Endothelial cell (in vitro differentiated cells): ENCODE data around the gene KCTD20. TPM values are rescaled to one million over a fixed set of nuclear protein-coding genes. Genes with fewer than 3 reads are reported as not detected.
A peak's percentile ranks its signal among the peaks of the same experiment; 100 is the strongest.
"Not testable (repeated sequence)": the region's sequence is repeated elsewhere in the genome, so short reads cannot be mapped to it uniquely, and the experiment has no call there.

Experiments used
- DNase-seq: peaks from one replicate; pipeline ENCODE4 v3.0.0; 2021; ENCODE audit warnings: low spot score
- H3K27ac Mint-ChIP-seq: one replicate; pipeline ENCODE4 v1.8.0; 2021; ENCODE audit warnings: mixed read lengths, inconsistent platforms; ENCODE audit not compliant: unreplicated experiment
- H3K27me3 Mint-ChIP-seq: one replicate; pipeline ENCODE4 v1.8.0; 2021; ENCODE audit warnings: mild to moderate bottlenecking, moderate library complexity, mixed read lengths, inconsistent platforms; ENCODE audit not compliant: unreplicated experiment
- H3K36me3 Mint-ChIP-seq: one replicate; pipeline ENCODE4 v1.8.0; 2021; ENCODE audit warnings: mild to moderate bottlenecking, low read depth, mixed read lengths, inconsistent platforms; ENCODE audit not compliant: unreplicated experiment
- H3K4me1 Mint-ChIP-seq: one replicate; pipeline ENCODE4 v1.8.0; 2021; ENCODE audit warnings: mild to moderate bottlenecking, mixed read lengths, inconsistent platforms; ENCODE audit not compliant: unreplicated experiment
- H3K4me3 Mint-ChIP-seq: one replicate; pipeline ENCODE4 v1.8.0; 2021; ENCODE audit warnings: mild to moderate bottlenecking, mixed read lengths, inconsistent platforms; ENCODE audit not compliant: unreplicated experiment
- H3K9me3 Mint-ChIP-seq: one replicate; pipeline ENCODE4 v1.8.0; 2021; ENCODE audit warnings: mixed read lengths, inconsistent platforms; ENCODE audit not compliant: unreplicated experiment
- CTCF ChIP-seq: fragments of 200-600 bp; sonication (generic); IDR thresholded peaks from one replicate; pipeline ENCODE4 v1.5.0; 2021; ENCODE audit warnings: antibody characterized with exemption; ENCODE audit not compliant: unreplicated experiment
- total RNA-seq: library from RNA; stranded (reverse); fragmentation: NEBNext Ultra II Directional; extraction: Animal tissue kit (Norgen Biotek cat#: 25700); gene quantifications from one replicate; pipeline ENCODE4 v1.2.1, GENCODE V29; 2021; ENCODE audit not compliant: unreplicated experiment

KCTD20 gene
- total RNA-seq, 1 donor from 2014 or later: 43.0 TPM

- Mint-ChIP-seq H3K36me3 (peaks cover 2% of the 10 kb centered on the region), H3K27me3 (peaks cover 4% of the 10 kb centered on the region)
- DNase-seq: peak; percentile 14
These were observed 950 bp downstream of the KCTD20 start for GRCh38 chr6:36443471-36444428.

GRCh38 chr6:36444470-36444869, 1.7 kb downstream of the KCTD20 start:
- H3K36me3 Mint-ChIP-seq: peaks cover 9% of the 10 kb centered on the region
- peak overlapping the region; percentile 98 for H3K4me3 Mint-ChIP-seq
- H3K9me3 Mint-ChIP-seq: no peaks in the 10 kb centered on the region
- H3K27me3 Mint-ChIP-seq: peaks cover 4% of the 10 kb centered on the region
- DNase-seq: no peak
- TF ChIP-seq CTCF: no peak
- H3K4me1 Mint-ChIP-seq: peaks cover 29% of the 10 kb centered on the region
- H3K27ac Mint-ChIP-seq: peak overlapping the region; percentile 95

More at GRCh38 chr6:36443471-36444428, 950 bp downstream of the KCTD20 start:
- Mint-ChIP-seq H3K4me3 (peak overlapping the region; percentile 98), H3K27ac (peak overlapping the region; percentile 95), H3K9me3 (no peaks in the 10 kb centered on the region), H3K4me1 (peaks cover 29% of the 10 kb centered on the region)
- TF ChIP-seq CTCF: no peak

GRCh38 chr6:36445621-36446020, 2.8 kb downstream of the KCTD20 start:
- peak overlapping the region; percentile 7 for H3K27ac Mint-ChIP-seq
- no peak for TF ChIP-seq CTCF
- peak overlapping the region; percentile 24 for H3K4me3 Mint-ChIP-seq
- peaks cover 12% of the 10 kb centered on the region for H3K36me3 Mint-ChIP-seq
- DNase-seq: no peak
- H3K27me3 Mint-ChIP-seq: peaks cover 4% of the 10 kb centered on the region
- peaks cover 29% of the 10 kb centered on the region for H3K4me1 Mint-ChIP-seq
- H3K9me3 Mint-ChIP-seq: no peaks in the 10 kb centered on the region

GRCh38 chr6:36449173-36449572, 6.4 kb downstream of the KCTD20 start:
- H3K27me3 Mint-ChIP-seq, H3K27ac Mint-ChIP-seq, H3K9me3 Mint-ChIP-seq, DNase-seq, H3K4me3 Mint-ChIP-seq: not testable (repeated sequence)
- Mint-ChIP-seq H3K4me1 (peaks cover 14% of the 10 kb centered on the region), H3K36me3 (peaks cover 12% of the 10 kb centered on the region)

- not testable (repeated sequence) for DNase-seq, H3K9me3 Mint-ChIP-seq, H3K27ac Mint-ChIP-seq, H3K27me3 Mint-ChIP-seq, H3K4me3 Mint-ChIP-seq, H3K4me1 Mint-ChIP-seq
- peaks cover 12% of the 10 kb centered on the region for H3K36me3 Mint-ChIP-seq
These were observed 10.1 kb downstream of the KCTD20 start for GRCh38 chr6:36452897-36453296.

- DNase-seq: no peak
- no peak overlapping the region for H3K4me3 Mint-ChIP-seq
- H3K4me1 Mint-ChIP-seq: peaks cover 7% of the 10 kb centered on the region
- no peak for TF ChIP-seq CTCF
- no peaks in the 10 kb centered on the region for H3K36me3 Mint-ChIP-seq
- peaks cover 4% of the 10 kb centered on the region for H3K27me3 Mint-ChIP-seq
- H3K9me3 Mint-ChIP-seq: no peaks in the 10 kb centered on the region
- no peak overlapping the region for H3K27ac Mint-ChIP-seq
These were observed 12.8 kb downstream of the KCTD20 start for GRCh38 chr6:36455486-36456027.
